Ectodermal cell (in vitro differentiated cells): ENCODE data around the gene MAP3K4.

Experiments
- H3K27ac ChIP-seq: 2 replicates; pipeline ENCODE4 v1.7.0; 2013; ENCODE audit warnings: mild to moderate bottlenecking, low read depth, low read length; ENCODE audit not compliant: insufficient read depth, poor library complexity, severe bottlenecking
- H3K27me3 ChIP-seq: 2 replicates; pipeline ENCODE4 v1.7.0; 2013; ENCODE audit warnings: mild to moderate bottlenecking, low read length; ENCODE audit not compliant: insufficient read depth, control insufficient read depth, poor library complexity, severe bottlenecking
- H3K36me3 ChIP-seq: one replicate; pipeline ENCODE4 v1.7.0; 2013; ENCODE audit warnings: low read length; ENCODE audit not compliant: control insufficient read depth, insufficient read depth
- H3K4me1 ChIP-seq: one replicate; pipeline ENCODE4 v1.7.0; 2013; ENCODE audit warnings: low read length; ENCODE audit not compliant: control insufficient read depth, insufficient read depth
- H3K4me3 ChIP-seq: 2 replicates; pipeline ENCODE4 v1.7.0; 2013; ENCODE audit warnings: low read depth, low read length, control low read depth; ENCODE audit not compliant: insufficient read depth
- H3K9me3 ChIP-seq: 2 replicates; pipeline ENCODE4 v1.7.0; 2013; ENCODE audit warnings: mild to moderate bottlenecking, low read length, moderate library complexity; ENCODE audit not compliant: control insufficient read depth
- WGBS, 2 experiments: methylation state at CpG; one replicate each; pipeline ENCODE4 v1.1.7; 2013; ENCODE audit warnings: missing lambda C conversion rate in 2 of 2; 5-methylcytosine and 5-hydroxymethylcytosine counted together

MAP3K4 gene

GRCh38 chr6:161101517-161101916, 109.9 kb downstream of the MAP3K4 start:
- H3K27me3 ChIP-seq: no peaks in the 10 kb centered on the region
- H3K27ac ChIP-seq: no peak overlapping the region
- peaks cover 22% of the 10 kb centered on the region for H3K36me3 ChIP-seq
- no peaks in the 10 kb centered on the region for H3K4me1 ChIP-seq
- H3K9me3 ChIP-seq: no peaks in the 10 kb centered on the region
- WGBS, 2 experiments: 94 to 95% methylated on average over 7 of the region's 7 CpGs
- no peak overlapping the region for H3K4me3 ChIP-seq

- Histone ChIP-seq H3K9me3 (no peaks in the 10 kb centered on the region), H3K36me3 (peaks cover 34% of the 10 kb centered on the region), H3K4me1 (no peaks in the 10 kb centered on the region), H3K4me3 (no peak overlapping the region), H3K27ac (no peak overlapping the region), H3K27me3 (no peaks in the 10 kb centered on the region)
- 94 to 95% methylated on average over 4 of the region's 4 CpGs for WGBS, 2 experiments
Observed at GRCh38 chr6:161103475-161103874, 111.9 kb downstream of the MAP3K4 start.

DNA sequence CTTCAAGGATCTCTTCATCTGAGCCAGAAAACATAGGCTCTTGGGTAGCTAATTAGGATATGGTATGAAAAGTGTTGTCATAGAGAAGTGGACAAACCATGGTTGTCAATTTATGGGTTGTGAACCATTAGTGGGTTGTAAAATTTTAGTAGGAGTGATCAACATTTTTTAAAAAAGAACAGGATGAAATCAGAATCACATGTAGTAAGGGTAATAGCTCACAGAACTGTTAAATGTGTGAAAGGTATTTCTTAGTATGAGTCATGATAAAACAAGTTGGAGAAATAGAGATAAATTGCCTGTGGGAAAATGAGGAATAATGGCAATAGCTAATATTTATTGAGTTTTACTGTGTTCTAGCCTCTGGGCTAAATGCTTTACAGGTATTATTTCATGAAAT, 113.4 kb downstream of the MAP3K4 start:
- H3K4me1 ChIP-seq: no peaks in the 10 kb centered on the region
- H3K4me3 ChIP-seq: no peak overlapping the region
- no peak overlapping the region for H3K27ac ChIP-seq
- peaks cover 45% of the 10 kb centered on the region for H3K36me3 ChIP-seq
- no peaks in the 10 kb centered on the region for H3K9me3 ChIP-seq
- no peaks in the 10 kb centered on the region for H3K27me3 ChIP-seq

- H3K36me3 ChIP-seq: peaks cover 50% of the 10 kb centered on the region
- no peak overlapping the region for H3K27ac ChIP-seq
- no peaks in the 10 kb centered on the region for H3K9me3 ChIP-seq
- H3K4me3 ChIP-seq: no peak overlapping the region
- no peaks in the 10 kb centered on the region for H3K27me3 ChIP-seq
- no peaks in the 10 kb centered on the region for H3K4me1 ChIP-seq
- 92 to 98% methylated on average over 2 of the region's 2 CpGs for WGBS, 2 experiments
Observed at GRCh38 chr6:161105408-161105807, 113.8 kb downstream of the MAP3K4 start.

DNA sequence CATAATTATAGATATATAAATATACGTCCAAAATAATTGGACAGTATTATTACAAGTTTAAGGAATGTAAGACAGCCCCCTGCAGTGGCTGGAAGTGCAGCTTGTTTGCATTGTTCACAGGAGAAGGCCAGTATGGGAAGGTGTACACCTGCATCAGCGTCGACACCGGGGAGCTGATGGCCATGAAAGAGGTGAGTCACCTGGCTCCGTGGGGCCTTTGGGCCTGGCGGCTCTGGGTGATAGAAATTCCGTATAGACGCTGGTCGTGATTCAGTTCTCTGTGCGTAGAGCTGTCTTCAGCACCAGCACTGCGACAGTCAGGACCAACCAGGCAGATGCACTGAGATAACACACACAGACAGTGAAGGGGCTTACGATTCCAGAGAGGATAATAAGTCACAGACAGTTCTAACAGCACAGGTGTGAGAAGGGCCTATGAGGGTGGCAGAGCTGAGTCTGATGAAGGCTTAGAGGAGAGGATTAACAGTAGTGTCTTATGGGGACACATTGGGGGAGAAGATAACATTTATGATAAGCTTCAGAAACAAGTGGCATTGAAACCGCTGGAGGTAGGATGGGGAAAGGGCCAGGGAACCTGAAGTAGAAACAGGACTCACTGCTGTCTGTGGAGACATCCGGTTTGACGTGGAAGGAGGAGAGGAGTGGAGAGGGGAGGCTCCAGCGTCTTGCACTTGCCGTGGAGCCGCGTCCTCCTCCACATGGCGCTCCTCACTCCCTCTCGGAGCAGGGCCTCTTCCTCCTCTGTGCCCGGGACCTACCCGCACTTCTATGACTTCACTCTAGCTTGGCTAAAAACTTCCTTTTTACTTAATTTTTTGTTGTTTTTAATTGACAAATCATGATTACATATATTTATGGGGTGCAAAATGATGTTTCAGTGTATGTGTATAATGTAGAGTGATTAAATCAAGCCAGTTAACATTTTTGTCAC, 116.5 kb downstream of the MAP3K4 start:
- no peaks in the 10 kb centered on the region for H3K4me1 ChIP-seq
- no peaks in the 10 kb centered on the region for H3K27me3 ChIP-seq
- H3K4me3 ChIP-seq: no peak overlapping the region
- H3K27ac ChIP-seq: no peak overlapping the region
- WGBS, 2 experiments: 96 to 98% methylated on average over 22 of the region's 23 CpGs
- peaks cover 63% of the 10 kb centered on the region for H3K36me3 ChIP-seq
- H3K9me3 ChIP-seq: no peaks in the 10 kb centered on the region

DNA sequence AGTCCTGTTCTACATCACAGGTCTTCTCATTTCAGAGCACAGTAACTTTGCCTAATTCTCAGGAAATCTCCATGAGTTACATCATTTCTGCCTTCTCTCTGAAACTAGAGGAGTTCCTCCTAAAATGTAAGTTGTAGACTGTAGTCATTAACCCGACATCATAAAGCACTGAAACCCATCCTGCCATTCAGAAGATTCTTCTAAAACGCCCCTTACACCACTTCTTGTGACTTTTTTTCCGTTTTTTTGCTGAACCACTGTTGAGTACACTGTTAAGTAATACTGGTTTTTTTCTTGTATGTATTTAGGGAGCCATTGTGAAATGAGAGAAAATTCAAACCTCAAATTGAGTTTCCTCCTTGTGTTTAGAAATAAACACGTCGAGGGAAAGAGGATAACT, 117.3 kb downstream of the MAP3K4 start:
- no peak overlapping the region for H3K27ac ChIP-seq
- H3K4me1 ChIP-seq: no peaks in the 10 kb centered on the region
- peaks cover 60% of the 10 kb centered on the region for H3K36me3 ChIP-seq
- no peak overlapping the region for H3K4me3 ChIP-seq
- WGBS, 2 experiments: 80 to 86% methylated on average over 5 of the region's 5 CpGs
- H3K27me3 ChIP-seq: no peaks in the 10 kb centered on the region
- no peaks in the 10 kb centered on the region for H3K9me3 ChIP-seq

GRCh38 chr6:161109366-161109765, 117.8 kb downstream of the MAP3K4 start:
- peaks cover 63% of the 10 kb centered on the region for H3K36me3 ChIP-seq
- no peak overlapping the region for H3K27ac ChIP-seq
- H3K4me1 ChIP-seq: no peaks in the 10 kb centered on the region
- no peak overlapping the region for H3K4me3 ChIP-seq
- WGBS, 2 experiments: 94 to 98% methylated on average over 4 of the region's 4 CpGs
- H3K9me3 ChIP-seq: no peaks in the 10 kb centered on the region
- H3K27me3 ChIP-seq: no peaks in the 10 kb centered on the region

DNA sequence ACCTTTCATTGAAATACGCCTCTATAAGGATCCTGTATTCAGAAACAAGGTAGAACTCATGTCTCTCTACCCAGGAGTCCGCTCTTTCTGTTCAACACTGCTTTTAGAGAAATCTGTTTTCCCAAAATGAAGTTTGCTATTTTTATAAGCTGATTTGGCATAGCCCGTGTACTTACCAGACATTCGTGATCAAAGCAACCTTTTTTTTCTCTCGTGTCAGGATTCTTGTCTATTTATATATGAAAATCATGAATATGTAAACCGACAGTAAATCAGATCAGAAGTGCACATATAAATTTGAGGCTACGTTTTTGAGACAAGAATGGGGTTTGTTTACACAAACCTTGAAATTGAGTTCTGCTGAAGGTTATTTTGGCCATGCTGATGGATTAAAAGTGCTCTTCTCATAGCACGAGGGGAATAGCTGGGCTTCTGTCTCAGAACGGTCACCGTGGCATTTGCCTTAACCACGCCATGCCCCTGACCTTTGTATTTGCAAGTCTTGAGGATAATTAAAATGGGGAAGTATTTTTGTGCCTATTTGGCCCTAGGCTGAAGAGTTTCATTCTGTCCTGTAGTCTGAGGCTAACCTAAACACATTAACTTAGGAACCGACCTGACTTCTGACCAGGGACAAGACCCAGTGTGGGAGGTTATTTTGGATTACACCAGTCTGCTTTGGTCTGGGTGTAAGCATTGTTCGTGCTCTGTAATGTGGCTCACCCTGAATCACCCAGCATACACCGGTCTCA, 118.6 kb downstream of the MAP3K4 start:
- Histone ChIP-seq H3K9me3 (no peaks in the 10 kb centered on the region), H3K4me3 (no peak overlapping the region), H3K27ac (no peak overlapping the region), H3K4me1 (no peaks in the 10 kb centered on the region), H3K36me3 (peaks cover 71% of the 10 kb centered on the region), H3K27me3 (no peaks in the 10 kb centered on the region)
- 96 to 97% methylated on average over 14 of the region's 14 CpGs for WGBS, 2 experiments

DNA sequence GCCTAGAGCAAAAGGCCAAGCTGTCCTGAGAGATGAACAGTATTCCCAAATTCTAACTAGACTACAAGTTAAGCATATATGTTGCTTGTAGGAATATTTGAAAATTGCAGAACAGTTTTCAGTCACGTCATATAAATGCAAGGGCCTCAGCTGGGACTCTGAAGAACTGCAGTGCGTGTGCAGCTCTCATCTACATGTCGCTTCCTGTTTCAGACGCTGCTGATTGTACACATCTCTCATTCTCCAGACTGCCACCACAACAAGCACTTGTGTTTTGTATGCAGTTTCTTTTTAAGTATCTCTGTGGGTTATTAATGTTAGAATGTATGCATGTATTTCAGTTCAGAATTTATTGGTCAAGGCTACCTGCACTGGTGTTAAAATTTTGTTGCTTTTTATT, 119.7 kb downstream of the MAP3K4 start:
- Histone ChIP-seq H3K27ac (no peak overlapping the region), H3K9me3 (no peaks in the 10 kb centered on the region), H3K36me3 (peaks cover 62% of the 10 kb centered on the region), H3K4me1 (no peaks in the 10 kb centered on the region), H3K4me3 (no peak overlapping the region), H3K27me3 (no peaks in the 10 kb centered on the region)
- 92 to 97% methylated on average over 4 of the region's 4 CpGs for WGBS, 2 experiments

GRCh38 chr6:161115468-161115867, 123.9 kb downstream of the MAP3K4 start:
- H3K36me3 ChIP-seq: peaks cover 65% of the 10 kb centered on the region
- no peaks in the 10 kb centered on the region for H3K4me1 ChIP-seq
- H3K27me3 ChIP-seq: no peaks in the 10 kb centered on the region
- H3K4me3 ChIP-seq: no peak overlapping the region
- H3K27ac ChIP-seq: no peak overlapping the region
- 89 to 98% methylated on average over 3 of the region's 3 CpGs for WGBS, 2 experiments
- peaks cover 4% of the 10 kb centered on the region for H3K9me3 ChIP-seq
